SK-N-MC (cell line): ENCODE data around the gene DTHD1.

Source experiments
- DNase-seq: peaks from one replicate; pipeline ENCODE4 v3.0.0-alpha.2; 2011; ENCODE audit warnings: low read depth, low spot score
- H3K27ac ChIP-seq: fragments of 200-600 bp; sonication (generic); 2 replicates; pipeline ENCODE4 v1.5.1; 2016; ENCODE audit warnings: mixed run types
- H3K36me3 ChIP-seq: fragments of 200-600 bp; sonication (generic); 2 replicates; pipeline ENCODE4 v1.6.1; 2017; ENCODE audit warnings: antibody characterized with exemption, low read length, mixed read lengths; ENCODE audit not compliant: insufficient read depth
- H3K4me3 ChIP-seq: fragments of 200-600 bp; sonication (generic); 2 replicates; pipeline ENCODE4 v1.5.1; 2016
- H3K9ac ChIP-seq: fragments of 200-600 bp; sonication (generic); 2 replicates; pipeline ENCODE4 v1.8.0; 2017; ENCODE audit warnings: mixed run types, mixed read lengths; ENCODE audit not compliant: insufficient read length
- H3K9me3 ChIP-seq: fragments of 200-600 bp; sonication (generic); 2 replicates; pipeline ENCODE4 v1.6.1; 2017; ENCODE audit warnings: low read depth, mild to moderate bottlenecking, antibody characterized with exemption, low read length, moderate library complexity, mixed read lengths
- EZH2 ChIP-seq: fragments of 200-600 bp; sonication (generic); IDR thresholded peaks from one replicate; pipeline ENCODE4 v1.6.1; 2017; ENCODE audit warnings: antibody characterized with exemption
- FOXP2 ChIP-seq: optimal IDR thresholded peaks from 2 replicates; pipeline ENCODE3; 2011; ENCODE audit warnings: mild to moderate bottlenecking, moderate library complexity; ENCODE audit not compliant: insufficient read depth; ENCODE audit errors: extremely low read length, control extremely low read depth
- POLR2AphosphoS5 ChIP-seq: IDR thresholded peaks from 2 replicates; pipeline ENCODE4 v1.6.1; 2012; ENCODE audit warnings: mild to moderate bottlenecking, low read depth, low read length, borderline replicate concordance

DTHD1 gene

GRCh38 chr4:36316607-36317006 is 35.2 kb downstream of the DTHD1 start:
- H3K9me3 ChIP-seq: no peaks in the 10 kb centered on the region
- H3K9ac ChIP-seq: no peak overlapping the region
- no peak for TF ChIP-seq FOXP2
- TF ChIP-seq POLR2AphosphoS5: no peak
- TF ChIP-seq EZH2: no peak
- DNase-seq: no peak
- no peaks in the 10 kb centered on the region for H3K36me3 ChIP-seq
- no peak overlapping the region for H3K4me3 ChIP-seq
- no peak overlapping the region for H3K27ac ChIP-seq

GRCh38 chr4:36317721-36318120 is 36.3 kb downstream of the DTHD1 start:
- TF ChIP-seq POLR2AphosphoS5: no peak
- TF ChIP-seq FOXP2: no peak
- no peak for TF ChIP-seq EZH2
- no peak for DNase-seq
- H3K4me3 ChIP-seq: no peak overlapping the region
- no peaks in the 10 kb centered on the region for H3K9me3 ChIP-seq
- H3K9ac ChIP-seq: no peak overlapping the region
- H3K27ac ChIP-seq: no peak overlapping the region
- no peaks in the 10 kb centered on the region for H3K36me3 ChIP-seq

GRCh38 chr4:36320117-36320896 is 38.9 kb downstream of the DTHD1 start:
- TF ChIP-seq EZH2 (no peak), POLR2AphosphoS5 (no peak), FOXP2 (no peak)
- Histone ChIP-seq H3K27ac (no peak overlapping the region), H3K9me3 (no peaks in the 10 kb centered on the region), H3K4me3 (no peak overlapping the region), H3K36me3 (no peaks in the 10 kb centered on the region), H3K9ac (no peak overlapping the region)
- no peak for DNase-seq

- no peak overlapping the region for H3K27ac ChIP-seq
- no peak for TF ChIP-seq POLR2AphosphoS5
- TF ChIP-seq FOXP2: no peak
- TF ChIP-seq EZH2: no peak
- H3K9ac ChIP-seq: no peak overlapping the region
- H3K9me3 ChIP-seq: no peaks in the 10 kb centered on the region
- DNase-seq: no peak
- no peaks in the 10 kb centered on the region for H3K36me3 ChIP-seq
- no peak overlapping the region for H3K4me3 ChIP-seq
Observed at GRCh38 chr4:36321176-36321575, 39.8 kb downstream of the DTHD1 start.

- no peak overlapping the region for H3K27ac ChIP-seq
- no peak for DNase-seq
- H3K4me3 ChIP-seq: no peak overlapping the region
- TF ChIP-seq POLR2AphosphoS5: no peak
- no peak for TF ChIP-seq EZH2
- TF ChIP-seq FOXP2: no peak
- no peak overlapping the region for H3K9ac ChIP-seq
- no peaks in the 10 kb centered on the region for H3K36me3 ChIP-seq
- H3K9me3 ChIP-seq: no peaks in the 10 kb centered on the region
Observed at GRCh38 chr4:36322921-36323354, 41.5 kb downstream of the DTHD1 start.

- no peak overlapping the region for H3K4me3 ChIP-seq
- DNase-seq: no peak
- no peak for TF ChIP-seq FOXP2
- H3K9ac ChIP-seq: no peak overlapping the region
- H3K9me3 ChIP-seq: no peaks in the 10 kb centered on the region
- H3K27ac ChIP-seq: no peak overlapping the region
- no peaks in the 10 kb centered on the region for H3K36me3 ChIP-seq
Observed at GRCh38 chr4:36323816-36324419, 42.5 kb downstream of the DTHD1 start.

GRCh38 chr4:36324808-36325207 is 43.4 kb downstream of the DTHD1 start:
- Histone ChIP-seq H3K9me3 (no peaks in the 10 kb centered on the region), H3K36me3 (no peaks in the 10 kb centered on the region), H3K27ac (no peak overlapping the region), H3K4me3 (no peak overlapping the region), H3K9ac (no peak overlapping the region)
- no peak for DNase-seq
- no peak for TF ChIP-seq EZH2

- no peak for DNase-seq
- Histone ChIP-seq H3K4me3 (no peak overlapping the region), H3K9me3 (no peaks in the 10 kb centered on the region), H3K27ac (no peak overlapping the region), H3K36me3 (no peaks in the 10 kb centered on the region), H3K9ac (no peak overlapping the region)
- TF ChIP-seq POLR2AphosphoS5 (no peak), EZH2 (no peak), FOXP2 (no peak)
Observed at GRCh38 chr4:36325499-36325898, 44.1 kb downstream of the DTHD1 start.

- H3K9ac ChIP-seq: no peak overlapping the region
- H3K9me3 ChIP-seq: no peaks in the 10 kb centered on the region
- no peak for DNase-seq
- no peaks in the 10 kb centered on the region for H3K36me3 ChIP-seq
- TF ChIP-seq FOXP2 (no peak), EZH2 (no peak), POLR2AphosphoS5 (no peak)
- no peak overlapping the region for H3K27ac ChIP-seq
- H3K4me3 ChIP-seq: no peak overlapping the region
Observed at GRCh38 chr4:36325926-36326325, 44.5 kb downstream of the DTHD1 start.
